BE2C (cell line): ENCODE measurements around the gene MYO5B.

Experiments
- DNase-seq: peaks from one replicate; pipeline ENCODE4 v3.0.0-alpha.2; 2020
- H3K27me3 ChIP-seq: fragments of 250-450 bp; sonication (Bioruptor Pico); 2 replicates; pipeline ENCODE4 v1.5.1; 2020; ENCODE audit warnings: mild to moderate bottlenecking
- H3K36me3 ChIP-seq: fragments of 250-450 bp; sonication (Bioruptor Pico); 2 replicates; pipeline ENCODE4 v1.5.1; 2020; ENCODE audit warnings: mild to moderate bottlenecking
- H3K4me1 ChIP-seq: fragments of 250-450 bp; sonication (Bioruptor Pico); 2 replicates; pipeline ENCODE4 v1.5.1; 2020
- H3K4me3 ChIP-seq: 2 replicates; pipeline ENCODE4 v1.5.1; 2011; ENCODE audit warnings: low read depth, low read length
- H3K9me3 ChIP-seq: fragments of 250-450 bp; sonication (Bioruptor Pico); 2 replicates; pipeline ENCODE4 v1.5.1; 2020
- CTCF ChIP-seq: IDR thresholded peaks from 2 replicates; pipeline ENCODE4 v1.5.1; 2012; ENCODE audit warnings: mild to moderate bottlenecking, low read depth, low read length

Gene MYO5B

GRCh38 chr18:50055488-50055887, 139.5 kb downstream of the MYO5B start:
- Histone ChIP-seq H3K27me3 (no peaks in the 10 kb centered on the region), H3K9me3 (no peaks in the 10 kb centered on the region), H3K4me3 (no peak overlapping the region), H3K4me1 (no peaks in the 10 kb centered on the region), H3K36me3 (no peaks in the 10 kb centered on the region)
- TF ChIP-seq CTCF, result no peak
- no peak for DNase-seq

GRCh38 chr18:50053111-50053510, 141.8 kb downstream of the MYO5B start:
- no peaks in the 10 kb centered on the region for H3K9me3 ChIP-seq
- H3K4me3 ChIP-seq, result no peak overlapping the region
- DNase-seq, result no peak
- H3K4me1 ChIP-seq, result no peaks in the 10 kb centered on the region
- no peak for TF ChIP-seq CTCF
- no peaks in the 10 kb centered on the region for H3K36me3 ChIP-seq
- no peaks in the 10 kb centered on the region for H3K27me3 ChIP-seq

GRCh38 chr18:50051288-50051687, 143.7 kb downstream of the MYO5B start:
- Histone ChIP-seq H3K4me3 (no peak overlapping the region), H3K4me1 (no peaks in the 10 kb centered on the region), H3K27me3 (no peaks in the 10 kb centered on the region), H3K9me3 (no peaks in the 10 kb centered on the region), H3K36me3 (no peaks in the 10 kb centered on the region)
- TF ChIP-seq CTCF, result 0 out of 2 replicates have a peak, but pooled peaks have one; percentile 3
- DNase-seq, result no peak

- no peaks in the 10 kb centered on the region for H3K36me3 ChIP-seq
- H3K4me1 ChIP-seq, result no peaks in the 10 kb centered on the region
- no peak for TF ChIP-seq CTCF
- DNase-seq, result no peak
- H3K4me3 ChIP-seq, result no peak overlapping the region
- H3K27me3 ChIP-seq, result no peaks in the 10 kb centered on the region
- no peaks in the 10 kb centered on the region for H3K9me3 ChIP-seq
These were observed 149.8 kb downstream of the MYO5B start for GRCh38 chr18:50045126-50045525.

GRCh38 chr18:50044402-50044801, 150.5 kb downstream of the MYO5B start:
- no peak for TF ChIP-seq CTCF
- H3K9me3 ChIP-seq, result no peaks in the 10 kb centered on the region
- H3K27me3 ChIP-seq, result no peaks in the 10 kb centered on the region
- DNase-seq, result no peak
- no peaks in the 10 kb centered on the region for H3K36me3 ChIP-seq
- no peak overlapping the region for H3K4me3 ChIP-seq
- H3K4me1 ChIP-seq, result no peaks in the 10 kb centered on the region

GRCh38 chr18:50042611-50043010, 152.3 kb downstream of the MYO5B start:
- no peak overlapping the region for H3K4me3 ChIP-seq
- no peaks in the 10 kb centered on the region for H3K9me3 ChIP-seq
- H3K36me3 ChIP-seq, result no peaks in the 10 kb centered on the region
- no peaks in the 10 kb centered on the region for H3K27me3 ChIP-seq
- H3K4me1 ChIP-seq, result no peaks in the 10 kb centered on the region
- no peak for DNase-seq
- no peak for TF ChIP-seq CTCF
